ENCODE data around the gene VSNL1.

The VSNL1 gene

DNA sequence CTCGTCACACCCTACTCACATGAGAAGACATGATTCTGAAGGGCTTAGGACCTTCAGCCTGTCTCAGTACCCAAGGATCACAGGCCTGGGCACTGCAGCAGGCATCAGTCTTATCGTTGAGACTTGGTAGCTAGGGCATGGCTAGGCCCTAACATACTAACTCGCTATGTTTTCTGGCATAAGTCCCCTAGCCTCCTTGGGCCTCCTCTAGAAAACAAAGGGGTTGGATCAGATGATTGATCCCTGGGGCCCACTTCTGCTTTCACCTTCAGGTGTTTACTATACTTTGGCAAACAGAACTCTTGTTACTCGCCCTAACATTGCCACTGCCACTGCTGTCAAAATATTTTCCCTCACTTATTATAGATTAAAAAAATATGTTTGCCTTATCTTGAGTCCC, 44.2 kb downstream of the VSNL1 start:
- DNase-seq, result no peak

DNA sequence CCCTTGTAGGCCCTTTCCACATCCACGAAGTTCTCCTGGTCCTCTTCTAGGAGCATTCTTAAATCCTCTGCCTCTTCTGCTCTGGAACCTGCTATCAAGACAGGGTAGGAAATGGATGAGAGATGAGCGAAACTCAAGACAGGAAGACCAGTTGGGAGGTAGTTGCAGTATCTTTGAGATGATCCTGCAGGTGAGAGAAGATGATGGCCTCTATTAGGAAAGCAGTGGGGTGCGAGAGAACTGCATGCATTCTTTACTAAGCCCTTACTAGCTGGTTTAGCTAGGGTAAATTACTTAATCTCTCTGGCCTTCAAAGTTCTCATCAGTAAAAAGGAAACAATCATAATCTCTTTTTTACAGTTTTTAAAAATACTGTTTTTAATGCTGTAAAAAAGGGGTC, 47.0 kb downstream of the VSNL1 start:
- no peak for DNase-seq

DNA sequence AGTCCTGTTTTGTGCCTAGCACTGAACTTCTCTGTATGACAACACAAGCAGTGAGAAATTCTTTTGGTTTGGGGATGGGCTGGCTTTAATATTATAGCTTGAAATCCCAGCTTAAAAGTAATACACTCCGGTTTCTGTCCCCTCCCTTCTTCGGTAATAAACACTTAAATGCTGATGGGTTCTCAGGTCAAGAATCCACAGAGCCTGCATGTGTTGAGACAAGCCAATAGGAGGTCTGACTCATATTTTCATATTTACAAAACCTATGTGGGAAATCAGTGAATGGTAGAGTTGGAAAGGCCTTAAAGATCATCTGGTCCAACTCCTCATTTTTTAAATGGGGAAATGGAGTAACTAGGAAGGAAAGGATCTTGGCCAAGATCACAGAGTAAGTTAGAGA, 47.5 kb downstream of the VSNL1 start:
- no peak for DNase-seq

DNA sequence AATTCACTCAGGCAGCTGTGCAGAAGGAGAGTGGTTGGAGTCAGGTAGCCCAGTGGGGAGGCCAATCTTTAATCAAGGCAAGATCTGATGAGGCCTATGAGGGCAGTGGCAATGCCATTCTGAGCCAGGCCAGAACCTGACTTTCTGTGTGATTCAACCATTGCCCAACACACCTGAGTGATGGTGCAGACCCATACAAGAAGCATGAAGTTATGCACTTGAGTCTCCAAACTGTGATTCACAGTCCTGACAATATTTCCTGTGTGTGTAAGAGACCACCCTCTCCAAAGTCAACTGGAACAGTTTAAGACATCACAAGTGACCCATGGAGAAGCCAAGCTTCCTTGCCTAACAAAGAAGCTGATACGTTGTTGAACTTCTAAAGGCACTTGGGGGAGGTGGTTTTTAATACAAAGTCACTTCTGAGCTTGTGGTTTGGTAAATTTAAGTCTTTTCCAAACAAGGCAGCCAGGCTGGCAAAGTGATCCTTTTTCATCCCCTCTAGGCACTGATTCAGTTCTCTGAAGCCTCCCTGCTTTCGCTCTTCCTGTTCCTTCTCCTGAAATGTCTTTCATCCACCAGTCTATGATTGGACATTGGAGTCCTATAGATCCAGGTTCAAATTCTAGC, 49.0 kb downstream of the VSNL1 start:
- no peak for DNase-seq

DNA sequence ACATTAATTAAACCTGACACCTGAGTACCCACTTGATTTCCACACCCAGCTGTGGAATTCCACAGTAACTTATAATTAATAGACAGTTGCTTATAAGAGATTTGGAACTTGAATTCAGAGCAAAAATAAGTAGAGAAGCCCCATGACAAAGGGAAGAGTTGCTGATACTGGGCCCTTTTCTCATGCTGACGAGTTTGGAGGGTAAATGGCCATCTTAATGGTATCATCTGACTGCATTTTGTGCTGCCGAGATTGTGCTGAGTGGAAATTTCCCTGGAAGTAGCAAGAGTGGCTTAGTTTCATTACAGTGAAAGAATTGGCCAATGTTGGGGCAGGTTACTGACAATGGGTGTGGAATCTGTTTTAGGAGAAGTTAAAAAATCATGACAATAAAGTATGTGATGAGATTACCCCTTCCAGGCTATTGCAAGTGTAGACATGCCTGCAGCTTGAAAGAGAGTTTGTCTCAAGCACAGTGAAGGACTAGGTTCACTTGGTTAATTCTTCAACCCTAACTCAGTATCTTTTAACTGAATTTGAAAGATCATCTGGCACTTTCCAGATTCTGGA, 49.9 kb downstream of the VSNL1 start:
- DNase-seq, result no peak

DNA sequence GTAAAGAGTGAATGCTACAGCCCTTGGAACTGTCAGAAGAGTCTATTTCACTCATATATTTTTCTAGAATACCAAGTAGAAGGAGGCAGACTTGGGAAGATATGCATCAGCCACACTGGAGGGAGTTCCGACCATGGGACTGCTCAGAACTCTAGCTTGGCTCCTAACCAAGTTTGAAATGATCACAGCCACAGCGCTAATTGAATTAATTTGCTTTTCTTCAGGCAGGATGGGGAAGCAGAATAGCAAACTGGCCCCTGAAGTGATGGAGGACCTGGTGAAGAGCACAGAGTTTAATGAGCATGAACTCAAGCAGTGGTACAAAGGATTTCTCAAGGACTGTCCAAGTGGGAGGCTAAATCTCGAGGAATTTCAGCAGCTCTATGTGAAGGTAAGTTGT, 51.4 kb downstream of the VSNL1 start:
- DNase-seq, result no peak

DNA sequence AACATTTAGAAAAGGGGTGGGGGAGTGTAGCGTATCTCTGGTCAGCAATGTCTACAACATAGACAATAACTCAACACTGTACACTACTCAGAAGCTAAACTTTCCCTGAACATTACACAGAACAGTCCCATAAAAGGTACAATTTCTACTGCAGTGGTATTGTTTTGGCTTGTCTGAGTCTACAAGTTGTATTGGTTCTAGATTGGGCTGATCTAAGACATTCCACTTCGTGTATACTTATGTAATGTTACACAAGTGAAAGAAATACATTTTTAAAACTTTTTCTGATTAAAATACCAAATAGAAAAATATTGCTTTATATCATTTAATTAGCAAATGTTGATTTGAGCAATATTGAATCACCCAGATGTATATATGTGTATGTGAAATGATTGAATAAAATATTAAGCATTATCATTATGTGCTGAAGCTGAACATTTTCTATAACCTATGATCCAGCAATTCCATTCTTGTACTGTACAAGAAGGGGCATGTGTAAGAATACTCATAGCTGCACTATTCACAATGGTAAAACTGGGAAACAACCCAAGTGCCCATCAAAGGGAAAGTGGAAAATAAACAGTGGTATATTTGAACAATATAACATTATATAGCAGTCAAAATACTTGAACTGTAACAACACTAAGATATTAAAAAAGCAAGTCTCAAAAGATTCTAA, 52.4 kb downstream of the VSNL1 start:
- DNase-seq, result no peak

DNA sequence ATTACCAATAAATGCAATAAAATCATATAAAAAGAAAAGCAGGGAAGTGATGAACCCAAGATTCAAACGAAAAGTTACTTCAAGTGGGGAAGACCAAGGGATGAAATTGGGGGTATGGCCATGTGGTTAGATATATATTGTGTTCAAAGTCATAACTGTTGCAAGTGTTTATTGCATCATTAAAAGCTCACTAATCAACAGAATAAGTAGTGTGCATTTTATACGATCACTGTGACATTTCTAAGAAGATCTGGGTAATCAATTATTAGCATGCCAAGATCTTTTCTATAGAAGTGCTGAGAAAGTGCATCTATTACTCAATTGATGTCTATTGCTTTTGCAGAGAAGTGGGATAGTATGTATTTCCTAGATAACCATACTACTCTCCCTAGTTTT, 52.9 kb downstream of the VSNL1 start:
- DNase-seq, result no peak

DNA sequence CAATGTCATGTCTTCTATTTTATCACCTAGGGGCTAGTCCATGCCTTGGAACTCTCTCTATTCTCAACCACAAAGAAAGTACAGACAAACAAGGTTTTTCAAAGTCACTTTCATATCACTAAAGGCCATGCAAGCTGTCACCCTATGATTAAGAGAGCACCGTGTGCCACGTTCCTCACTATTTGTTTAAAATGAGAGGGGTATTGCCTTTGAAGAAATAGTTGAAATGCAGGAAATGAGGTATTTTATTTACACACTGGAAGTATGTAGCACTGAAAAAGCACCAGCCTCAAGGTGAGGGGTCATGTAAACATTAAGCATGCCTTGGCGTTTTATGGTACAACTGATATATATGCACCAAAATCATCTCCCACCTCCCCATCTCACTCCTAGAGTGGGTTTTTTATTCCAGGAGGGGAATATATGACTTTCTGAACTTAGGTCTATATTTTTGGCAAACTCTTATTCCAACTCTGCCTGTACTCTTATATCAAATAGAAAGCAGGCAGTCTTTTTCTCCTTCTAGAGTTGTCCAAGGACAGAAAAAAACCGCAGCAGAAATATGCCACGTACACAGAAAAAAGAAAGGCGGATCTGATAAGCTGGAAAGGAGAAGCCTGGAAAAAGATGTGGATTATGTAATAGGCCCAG, 53.5 kb downstream of the VSNL1 start:
- no peak for DNase-seq

DNA sequence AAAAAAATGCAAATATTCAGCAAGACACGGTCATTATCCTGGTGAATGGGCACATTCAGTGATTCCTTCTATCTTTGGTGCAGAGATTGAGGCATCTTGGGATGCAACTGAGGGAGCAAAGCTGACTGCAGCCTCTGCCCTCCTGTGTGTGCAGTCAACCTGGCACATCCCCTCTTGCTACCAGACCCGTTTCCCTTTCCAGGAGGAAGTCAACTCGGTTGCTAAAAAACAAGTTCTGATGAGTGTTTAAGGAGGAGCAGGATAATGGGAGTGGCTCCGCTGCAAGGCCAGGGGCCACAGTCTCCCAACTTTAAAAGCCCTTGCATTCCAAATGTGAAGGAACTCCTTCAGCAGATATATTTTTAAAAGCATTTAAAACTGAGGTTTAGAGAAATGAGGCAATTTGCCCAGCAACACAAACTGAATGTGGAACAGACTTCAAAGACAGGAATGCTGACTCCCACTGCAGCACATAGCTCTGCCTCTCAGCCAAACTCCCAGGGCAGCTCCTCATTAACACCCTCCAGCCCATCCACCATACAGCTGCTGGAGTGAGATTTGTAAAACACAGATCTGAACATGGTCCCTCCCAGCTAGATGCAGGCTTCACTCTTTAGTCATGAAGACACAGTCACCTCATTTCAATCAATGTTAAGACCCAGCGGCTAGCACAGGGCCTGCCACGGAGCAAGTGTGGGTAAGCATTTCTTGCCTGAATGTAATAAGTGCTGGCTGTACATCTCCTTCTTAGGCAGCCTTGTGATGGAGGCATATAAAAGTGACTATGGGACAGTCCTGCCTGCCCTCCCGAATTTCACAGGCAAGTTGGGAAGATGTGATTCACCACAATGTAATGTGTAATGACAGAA, 54.3 kb downstream of the VSNL1 start:
- DNase-seq, result no peak

DNA sequence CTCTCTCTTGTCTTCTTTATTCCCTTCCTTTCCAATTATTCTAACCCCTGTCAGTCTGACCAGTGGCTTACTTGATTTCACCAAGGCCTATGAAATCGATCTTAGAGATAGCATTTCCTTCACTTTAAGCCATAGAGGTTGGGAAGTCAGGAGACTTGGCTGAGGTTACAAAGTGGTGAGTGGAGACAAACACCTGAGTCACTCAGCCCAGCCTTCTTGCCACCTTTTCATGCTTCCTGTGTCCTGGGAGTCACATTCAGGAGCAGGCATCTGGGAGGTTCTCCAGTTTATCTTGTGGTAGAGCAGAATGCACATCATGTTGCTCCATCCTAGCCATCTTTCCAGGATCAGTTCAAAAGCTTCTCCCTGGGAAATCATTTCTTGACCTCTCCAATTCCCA, 59.1 kb downstream of the VSNL1 start:
- no peak for DNase-seq

DNA sequence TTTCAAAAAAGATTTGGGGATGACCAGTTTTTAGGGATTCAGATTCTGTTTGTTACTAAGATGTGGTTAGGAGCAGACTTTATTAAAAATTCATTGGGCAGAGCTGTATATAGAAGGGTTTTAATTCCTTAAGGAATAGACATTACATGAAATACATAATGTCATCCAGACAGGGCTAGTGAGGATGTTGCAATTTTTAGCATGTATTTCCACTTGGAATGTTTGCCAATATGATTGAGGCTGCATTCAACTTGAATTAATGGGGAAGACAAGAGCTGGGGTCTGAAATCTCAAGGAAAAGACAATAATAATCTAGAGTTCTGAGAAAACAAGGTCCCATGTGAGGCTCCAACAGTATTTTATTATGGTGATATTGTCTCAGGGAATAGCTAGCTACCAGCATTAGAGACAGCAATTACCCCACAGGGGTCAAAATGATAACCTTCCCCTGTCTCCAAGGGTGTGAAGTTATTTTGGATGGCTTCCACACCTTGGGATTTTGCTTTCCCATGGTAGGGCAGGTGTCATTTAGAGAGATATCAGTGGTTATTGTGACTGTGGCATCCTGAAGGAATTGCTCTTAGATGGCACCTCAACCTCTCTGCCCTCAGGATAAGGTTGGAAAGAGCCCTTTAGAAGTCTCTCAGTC, 60.2 kb downstream of the VSNL1 start:
- DNase-seq, result no peak

DNA sequence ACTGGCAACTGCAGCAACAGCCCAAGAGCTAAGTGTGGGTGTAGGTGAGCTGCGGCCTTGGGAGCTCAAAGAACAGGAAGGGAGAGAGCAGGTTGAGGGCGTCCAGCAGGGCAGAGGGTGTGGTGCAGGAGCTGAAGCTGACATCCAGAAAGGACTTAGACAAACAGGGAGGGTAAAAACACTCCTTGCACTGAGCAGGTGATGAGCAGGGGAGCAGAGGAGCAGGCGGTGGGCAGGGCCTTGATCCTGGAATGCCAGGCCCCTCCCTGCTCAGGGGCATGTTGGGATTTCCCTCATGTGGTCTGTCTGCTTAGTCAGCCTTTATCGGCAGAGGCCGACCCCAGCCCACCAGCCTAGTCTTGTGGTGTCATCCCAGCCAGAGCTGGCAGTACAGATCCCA, 63.6 kb downstream of the VSNL1 start:
- DNase-seq, result no peak

DNA sequence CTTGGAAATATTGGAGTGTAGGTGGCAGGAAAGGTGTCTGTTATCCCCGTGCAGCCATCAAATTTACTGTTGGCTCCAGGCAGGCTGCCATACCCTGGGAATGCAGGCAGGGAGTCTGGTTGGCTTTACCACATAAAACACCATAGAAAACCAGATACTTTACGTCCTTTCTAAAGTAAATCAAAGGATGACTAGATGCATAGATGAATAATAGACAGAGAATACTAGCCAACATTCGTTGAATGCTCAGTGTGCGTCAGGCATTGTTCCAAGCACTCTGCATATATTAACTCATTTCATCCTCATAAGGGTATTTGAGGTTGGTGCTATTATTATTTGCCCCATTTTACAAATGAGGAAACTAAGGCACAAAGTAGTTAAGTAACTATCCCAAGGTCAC, 65.2 kb downstream of the VSNL1 start:
- DNase-seq, result no peak

DNA sequence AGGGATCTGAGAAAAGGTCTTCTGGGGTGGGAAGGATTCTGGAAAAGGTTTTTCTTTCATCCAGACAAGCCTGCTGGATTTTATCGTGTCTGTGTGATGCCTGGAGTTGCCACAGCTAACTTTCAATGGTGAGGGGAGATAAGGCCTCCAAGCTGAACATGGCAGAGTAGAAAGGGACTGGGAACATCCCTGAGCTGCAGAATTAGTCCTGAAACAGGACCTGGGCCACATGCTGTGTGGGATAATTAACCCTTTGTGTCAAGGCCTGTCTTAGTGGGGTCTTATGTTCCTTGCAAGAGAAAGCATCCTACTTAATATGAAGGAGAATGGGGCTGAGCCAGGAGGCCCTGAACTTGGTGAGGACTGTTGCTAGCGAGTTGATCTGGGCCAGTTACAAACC, 66.4 kb downstream of the VSNL1 start:
- DNase-seq, result no peak

DNA sequence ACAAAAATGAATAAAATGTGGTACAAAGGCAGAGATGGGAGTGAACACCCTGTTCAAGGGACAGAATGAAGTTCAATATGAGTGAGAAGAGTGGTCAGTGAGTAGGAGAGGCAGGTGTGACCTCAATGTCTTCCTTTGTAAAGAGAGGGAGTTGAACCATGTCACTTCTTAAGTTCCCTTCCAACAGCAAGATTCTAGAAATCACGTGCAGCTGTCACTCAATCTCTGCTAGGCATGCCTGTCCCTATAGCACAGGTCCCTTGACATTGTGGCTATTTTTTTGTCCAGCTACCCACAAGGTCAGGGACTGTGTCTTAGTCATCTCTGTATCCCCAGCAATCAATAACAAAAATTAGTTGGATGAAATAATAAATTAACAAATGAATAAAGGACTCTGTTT, 66.9 kb downstream of the VSNL1 start:
- DNase-seq, result no peak

DNA sequence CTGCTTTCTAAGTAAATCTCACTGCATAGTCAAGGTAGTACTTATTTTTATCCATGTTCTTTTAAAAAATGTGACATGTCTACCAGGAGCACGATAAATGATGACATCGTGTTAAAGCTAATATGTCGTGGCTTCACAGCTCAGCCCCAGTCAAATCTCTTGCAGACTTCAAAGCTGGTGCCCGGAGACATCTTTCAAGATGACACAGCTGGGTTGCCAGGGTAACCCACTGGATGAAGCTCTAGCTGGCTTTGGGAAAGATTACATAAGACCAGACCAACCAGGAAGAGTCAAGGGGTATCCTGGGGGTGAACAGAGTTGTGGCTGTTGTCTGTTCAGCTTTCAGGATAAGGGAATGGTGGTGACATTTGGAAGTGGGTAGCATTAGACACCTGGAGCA, 67.8 kb downstream of the VSNL1 start:
- DNase-seq, result no peak

DNA sequence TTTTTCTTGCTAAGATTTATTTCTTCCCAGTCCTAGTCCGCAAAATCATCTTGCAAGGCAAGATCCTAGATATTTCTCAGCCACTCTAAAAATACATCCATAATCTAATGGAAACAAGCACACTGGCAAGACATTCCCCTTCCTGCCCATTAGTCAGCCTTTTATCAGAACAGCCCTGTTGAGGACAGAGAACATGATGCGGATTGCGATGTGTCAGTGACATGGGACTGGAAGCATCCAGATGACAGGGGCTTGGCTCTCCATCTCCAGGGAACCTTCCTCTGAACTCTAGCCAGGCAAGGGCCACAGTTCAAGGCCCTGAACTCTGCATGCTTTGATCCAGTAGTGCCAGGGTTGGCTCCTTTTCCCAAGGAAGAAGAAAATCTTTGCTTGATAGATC, 70.0 kb downstream of the VSNL1 start:
- no peak for DNase-seq

DNA sequence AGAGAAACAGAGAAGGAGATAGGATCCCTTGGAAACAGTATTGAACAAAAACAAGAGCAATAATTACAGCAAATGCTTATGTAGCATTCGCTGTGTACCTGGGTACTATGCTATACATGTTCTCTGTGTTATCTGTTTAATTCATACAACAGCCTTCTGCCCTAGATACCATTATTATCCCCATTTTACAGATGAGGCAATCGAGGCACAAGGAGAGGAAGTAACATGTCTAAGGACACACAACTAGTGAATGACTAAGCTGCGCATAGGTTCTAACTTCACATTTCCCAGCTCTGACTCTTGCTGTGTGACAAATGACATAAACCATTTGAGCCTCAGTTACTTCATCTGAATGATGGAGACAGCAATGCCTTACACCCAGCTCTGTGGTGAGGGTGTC, 70.5 kb downstream of the VSNL1 start:
- no peak for DNase-seq

DNA sequence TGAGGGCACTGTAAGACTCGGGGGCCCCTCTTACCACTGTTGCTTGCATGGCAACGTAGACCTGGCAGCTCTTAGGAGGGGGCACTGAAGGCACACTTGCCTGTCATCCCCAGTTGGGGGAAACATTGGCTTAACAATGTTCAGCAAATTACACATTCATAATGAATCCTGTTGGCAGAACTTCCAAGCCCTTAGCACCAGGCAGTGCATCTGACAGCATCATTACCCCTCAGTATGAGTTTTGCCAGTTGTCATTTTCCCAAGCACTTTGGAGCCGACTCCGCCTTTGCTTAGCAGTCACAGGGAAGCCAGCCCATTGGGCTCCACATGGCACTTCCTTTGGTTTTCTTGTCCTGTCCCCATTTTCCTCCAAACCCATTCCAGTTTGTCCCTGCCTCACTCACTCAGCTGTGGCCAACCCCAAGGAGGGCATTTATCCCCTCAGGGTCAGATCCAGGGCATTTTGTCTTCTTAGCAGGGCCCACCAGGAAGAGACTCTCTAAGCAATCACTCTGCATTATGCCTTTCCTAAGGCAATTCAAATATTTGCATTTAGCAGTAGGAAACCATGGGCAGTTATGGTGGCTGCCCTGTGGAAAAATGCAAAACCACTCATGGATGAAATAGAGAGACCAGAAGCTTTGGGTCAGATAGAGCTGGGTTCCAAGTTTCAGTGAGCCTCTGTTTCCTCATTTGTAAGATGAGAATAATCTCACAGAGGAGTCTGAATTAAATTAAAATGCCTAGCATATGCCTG, 73.9 kb downstream of the VSNL1 start:
- no peak for DNase-seq

DNA sequence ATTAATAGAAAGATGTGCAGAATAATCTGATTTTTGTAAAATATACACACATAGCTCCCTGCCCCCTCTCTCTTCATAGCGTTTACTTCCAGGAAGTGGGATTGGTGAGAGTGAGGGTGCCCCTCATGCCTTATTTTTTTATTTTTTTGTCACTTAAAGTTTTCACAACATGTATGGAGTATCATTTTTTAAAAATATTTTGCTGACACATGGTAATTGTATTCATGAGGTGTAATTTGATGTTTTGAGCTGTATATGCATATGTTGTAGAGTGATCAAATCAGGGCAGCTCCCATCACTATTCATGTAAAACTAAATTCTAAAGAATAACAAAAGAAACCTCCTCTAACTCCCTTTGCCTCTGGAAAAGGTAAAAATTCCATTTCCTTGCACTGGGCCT, 74.7 kb downstream of the VSNL1 start:
- DNase-seq, result no peak

DNA sequence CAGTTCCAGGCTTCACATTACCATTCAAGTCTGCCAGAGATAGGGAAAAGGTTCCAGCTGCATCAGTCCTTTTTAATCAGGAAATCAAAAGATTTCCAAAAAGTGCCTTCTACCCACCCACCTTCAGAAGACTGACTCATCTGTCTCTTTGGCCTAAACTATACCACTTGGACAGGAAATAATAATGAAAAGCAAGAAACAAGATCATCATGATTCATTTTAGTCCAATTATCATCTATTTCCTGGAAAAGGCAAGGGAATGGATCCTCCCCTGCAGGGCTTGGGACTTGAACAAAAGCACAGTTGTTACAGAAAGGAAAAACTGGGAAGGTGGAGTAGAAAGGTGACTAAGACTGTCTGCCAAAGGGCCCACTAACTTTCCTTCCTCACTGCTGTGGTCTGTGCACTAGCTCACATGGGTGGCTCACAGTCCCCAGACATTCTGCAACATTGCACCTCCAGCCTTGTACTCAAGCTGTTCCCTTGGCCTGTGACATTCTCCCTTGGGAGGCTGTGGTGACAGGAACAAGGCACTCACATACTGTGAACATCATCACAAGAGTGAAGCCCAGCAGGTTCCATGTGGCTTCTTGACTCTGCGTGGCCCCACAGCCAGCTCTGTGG, 75.3 kb downstream of the VSNL1 start:
- no peak for DNase-seq

All from GDM1 (cell line).